OCI-LY3 (cell line): ENCODE data around the gene XPO6.

Source experiments
- CTCF ChIP-seq: fragments of 200-600, 300-600 bp; sonication (generic); IDR thresholded peaks from 2 replicates; pipeline ENCODE4 v1.5.1; 2014; ENCODE audit warnings: antibody characterized with exemption, low read length, low read depth
- EZH2phosphoT487 ChIP-seq: fragments of 200-600 bp; shearing (Covaris generic); IDR thresholded peaks from 2 replicates; pipeline ENCODE4 v1.6.1; 2018; ENCODE audit warnings: antibody characterized with exemption, mixed run types, low read depth

GRCh38 chr16:28125592-28125991 is 86.2 kb downstream of the XPO6 start:
- TF ChIP-seq CTCF (no peak), EZH2phosphoT487 (no peak)
